GM21717 (cell line): ENCODE results near the gene NXPH4.

ENCODE experiments used
- ATAC-seq: cut with Tn5 transposase; IDR thresholded peaks from one replicate; pipeline ENCODE4 v1.9.1; 2021; ENCODE audit warnings: mild to moderate bottlenecking, moderate library complexity; ENCODE audit not compliant: unreplicated experiment

NXPH4 gene

GRCh38 chr12:57268264-57268663 is 51.7 kb downstream of the NXPH4 start:
- no peak for ATAC-seq

DNA sequence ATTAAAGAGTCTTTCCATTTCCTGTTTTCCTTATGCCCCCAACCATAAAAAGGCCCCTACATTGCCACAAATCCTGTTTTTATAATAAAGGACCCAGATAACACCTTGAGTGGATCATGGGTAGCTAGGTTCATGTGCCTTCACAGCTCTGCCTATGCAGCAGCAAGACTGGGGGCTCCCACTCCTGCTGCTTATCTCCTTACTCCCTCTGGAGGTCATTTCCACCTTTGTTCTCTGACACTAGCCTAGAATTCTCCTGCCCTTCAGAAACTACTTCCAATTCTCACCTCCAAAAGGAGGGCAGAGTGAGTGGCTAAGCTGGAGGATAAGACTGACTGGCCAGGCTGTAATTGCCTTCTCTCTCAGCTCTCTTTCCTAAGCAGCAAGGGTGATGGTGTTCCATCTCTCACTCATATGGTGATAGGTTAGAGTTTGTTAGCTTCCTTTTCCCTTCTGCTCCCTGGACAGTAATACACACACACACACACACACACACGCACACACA is 54.4 kb downstream of the NXPH4 start:
- no peak for ATAC-seq

- ATAC-seq = no peak
These were observed 56.0 kb downstream of the NXPH4 start for GRCh38 chr12:57272337-57273151.

- ATAC-seq = no peak
These were observed 56.9 kb downstream of the NXPH4 start for GRCh38 chr12:57273516-57273915.
